ENCODE results near the gene KLHL29.

DNA sequence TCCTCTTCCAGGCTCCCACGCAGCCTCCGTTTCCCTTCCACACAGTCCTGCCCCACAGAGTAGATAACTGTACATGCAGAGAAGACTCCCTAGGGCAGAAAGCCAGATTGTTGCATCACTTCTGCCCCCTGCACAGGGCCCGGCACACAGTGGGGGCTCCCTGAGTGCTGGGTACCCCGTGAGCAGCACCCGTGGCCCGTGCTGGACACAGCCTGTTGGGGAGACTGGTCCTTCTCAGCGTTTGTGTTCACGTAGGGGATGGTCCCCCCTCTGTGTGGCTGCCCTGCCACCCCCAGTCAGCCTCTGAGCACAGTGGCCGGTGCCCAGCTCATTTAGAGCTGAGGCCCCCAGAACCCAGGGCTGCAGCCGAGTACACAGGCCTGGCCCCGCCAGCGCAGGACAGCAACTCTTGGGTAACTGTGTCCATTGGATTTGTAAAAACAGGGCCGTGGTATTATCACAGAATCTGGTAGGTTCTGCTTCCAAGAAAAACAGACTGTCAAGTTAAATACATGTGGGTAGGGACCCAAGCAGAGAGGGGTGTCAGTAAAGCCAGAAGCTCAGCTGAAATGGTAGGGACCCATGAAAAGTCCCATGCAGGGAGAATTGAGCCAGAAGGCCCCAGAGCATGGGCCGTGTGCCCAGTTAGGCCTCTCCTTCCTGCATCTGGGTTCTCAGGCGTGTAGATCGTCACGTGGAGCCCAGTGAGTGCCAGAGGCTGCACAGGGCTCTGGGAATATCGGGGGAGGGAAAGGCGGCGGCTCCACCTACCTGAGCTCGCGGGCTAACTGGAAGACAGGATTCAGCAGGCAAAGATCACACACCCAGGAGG, 284.6 kb downstream of the KLHL29 start:
- TF ChIP-seq, protein P1, sequence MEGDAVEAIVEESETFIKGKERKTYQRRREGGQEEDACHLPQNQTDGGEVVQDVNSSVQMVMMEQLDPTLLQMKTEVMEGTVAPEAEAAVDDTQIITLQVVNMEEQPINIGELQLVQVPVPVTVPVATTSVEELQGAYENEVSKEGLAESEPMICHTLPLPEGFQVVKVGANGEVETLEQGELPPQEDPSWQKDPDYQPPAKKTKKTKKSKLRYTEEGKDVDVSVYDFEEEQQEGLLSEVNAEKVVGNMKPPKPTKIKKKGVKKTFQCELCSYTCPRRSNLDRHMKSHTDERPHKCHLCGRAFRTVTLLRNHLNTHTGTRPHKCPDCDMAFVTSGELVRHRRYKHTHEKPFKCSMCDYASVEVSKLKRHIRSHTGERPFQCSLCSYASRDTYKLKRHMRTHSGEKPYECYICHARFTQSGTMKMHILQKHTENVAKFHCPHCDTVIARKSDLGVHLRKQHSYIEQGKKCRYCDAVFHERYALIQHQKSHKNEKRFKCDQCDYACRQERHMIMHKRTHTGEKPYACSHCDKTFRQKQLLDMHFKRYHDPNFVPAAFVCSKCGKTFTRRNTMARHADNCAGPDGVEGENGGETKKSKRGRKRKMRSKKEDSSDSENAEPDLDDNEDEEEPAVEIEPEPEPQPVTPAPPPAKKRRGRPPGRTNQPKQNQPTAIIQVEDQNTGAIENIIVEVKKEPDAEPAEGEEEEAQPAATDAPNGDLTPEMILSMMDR (IDR thresholded peaks at IDR 0.05; ENCODE audit: borderline replicate concordance, extremely low read depth, low read length, poor library complexity, severe bottlenecking), result no peak
- no peak for TF ChIP-seq EZH2 (IDR thresholded peaks at IDR 0.05; ENCODE audit: borderline replicate concordance, low read depth, low read length, severe bottlenecking)

All from DND-41 (cell line).